ENCODE results near the gene KRT1. TPM values are rescaled to one million over a fixed set of nuclear protein-coding genes. Genes with fewer than 3 reads are reported as not detected.

Gene KRT1
- total RNA-seq, 5 donors from 2014 or later (not counting 1 experiment from before 2014, with no cell fraction given), result 0.19 to 57.7 (median 10.0) TPM

- Histone ChIP-seq H3K27me3 (replicated peaks in 1 of 2; ENCODE audit: control insufficient read depth in 2 of 2, extremely low read depth in 1 of 2, insufficient read depth in 2 of 2, low read length in 1 of 2) (peaks cover 0 to 17% of the 10 kb centered on the region in 2 experiments), H3K4me1 (ENCODE audit: control insufficient read depth in 1 of 2, extremely low read depth in 1 of 2, insufficient read depth in 2 of 2, low read length in 2 of 2) (peaks cover 4 to 30% of the 10 kb centered on the region in 2 experiments), H3K9me3 (no peaks in the 10 kb centered on the region), H3K36me3 (ENCODE audit: control insufficient read depth in 2 of 2, extremely low read depth in 1 of 2, insufficient read depth in 1 of 2, low read length in 1 of 2) (no peaks in the 10 kb centered on the region), H3K27ac (ENCODE audit: low read length) (no peak overlapping the region), H3K4me3 (ENCODE audit: control insufficient read depth in 1 of 2, extremely low read depth in 1 of 2, low read length in 1 of 2) (no peak overlapping the region)
- Mint-ChIP-seq H3K9me3 (no peaks in the 10 kb centered on the region), H3K4me3 (no peak overlapping the region), H3K36me3 (no peaks in the 10 kb centered on the region), H3K27me3 (peaks cover 0 to 6% of the 10 kb centered on the region in 2 donors), H3K27ac (peak overlapping the region in 1 of 2 donors; percentile 29), H3K4me1 (peaks cover 46 to 64% (median 60%) of the 10 kb centered on the region in 3 donors)
- DNase-seq (no peak), ATAC-seq (replicated peaks in 1 of 4) (no peak)
- ChIA-PET CTCF (no interaction called here), POLR2A (no interaction called here)
- WGBS (ENCODE audit: insufficient coverage), result 72% methylated on average over 7 of the region's 8 CpGs
Observed at GRCh38 chr12:52687497-52688385, 7.5 kb upstream of the KRT1 start.

- H3K27me3 Mint-ChIP-seq, result peaks cover 0 to 4% of the 10 kb centered on the region in 2 donors
- Histone ChIP-seq H3K9me3 (no peaks in the 10 kb centered on the region), H3K36me3 (ENCODE audit: control insufficient read depth in 2 of 2, extremely low read depth in 1 of 2, insufficient read depth in 1 of 2, low read length in 1 of 2) (no peaks in the 10 kb centered on the region), H3K27me3 (replicated peaks in 1 of 2; ENCODE audit: control insufficient read depth in 2 of 2, extremely low read depth in 1 of 2, insufficient read depth in 2 of 2, low read length in 1 of 2) (peaks cover 0 to 11% of the 10 kb centered on the region in 2 experiments), H3K4me3 (ENCODE audit: control insufficient read depth in 1 of 2, extremely low read depth in 1 of 2, low read length in 1 of 2) (no peak overlapping the region), H3K4me1 (ENCODE audit: control insufficient read depth in 1 of 2, extremely low read depth in 1 of 2, insufficient read depth in 2 of 2, low read length in 2 of 2) (peaks cover 10 to 28% of the 10 kb centered on the region in 2 experiments), H3K27ac (ENCODE audit: low read length) (no peak overlapping the region)
- peaks cover 46 to 64% (median 60%) of the 10 kb centered on the region in 3 donors for H3K4me1 Mint-ChIP-seq
- CTCF ChIA-PET, result interaction anchor here in 1 of 2 donors (0.5 kb wide), 1 partner anchor 156 kb away, joined by 4 read pairs; no protein-coding TSS in a partner anchor
- 60% methylated on average over 3 of the region's 9 CpGs for WGBS (ENCODE audit: insufficient coverage)
- H3K27ac Mint-ChIP-seq, result no peak overlapping the region
- no peaks in the 10 kb centered on the region for H3K36me3 Mint-ChIP-seq
- POLR2A ChIA-PET, result no interaction called here
- DNase-seq, result no peak
- H3K9me3 Mint-ChIP-seq, result no peaks in the 10 kb centered on the region
- no peak for ATAC-seq (replicated peaks in 1 of 4)
- H3K4me3 Mint-ChIP-seq, result no peak overlapping the region
Observed at GRCh38 chr12:52686756-52687487, 6.7 kb upstream of the KRT1 start.

- Mint-ChIP-seq H3K27me3 (peaks cover 0 to 4% of the 10 kb centered on the region in 2 donors), H3K4me3 (no peak overlapping the region), H3K27ac (no peak overlapping the region), H3K36me3 (no peaks in the 10 kb centered on the region), H3K9me3 (no peaks in the 10 kb centered on the region), H3K4me1 (peaks cover 47 to 64% (median 60%) of the 10 kb centered on the region in 3 donors)
- Histone ChIP-seq H3K36me3 (ENCODE audit: control insufficient read depth in 2 of 2, extremely low read depth in 1 of 2, insufficient read depth in 1 of 2, low read length in 1 of 2) (no peaks in the 10 kb centered on the region), H3K9me3 (no peaks in the 10 kb centered on the region), H3K4me1 (ENCODE audit: control insufficient read depth in 1 of 2, extremely low read depth in 1 of 2, insufficient read depth in 2 of 2, low read length in 2 of 2) (peaks cover 17 to 29% of the 10 kb centered on the region in 2 experiments), H3K27me3 (replicated peaks in 1 of 2; ENCODE audit: control insufficient read depth in 2 of 2, extremely low read depth in 1 of 2, insufficient read depth in 2 of 2, low read length in 1 of 2) (peaks cover 0 to 8% of the 10 kb centered on the region in 2 experiments), H3K27ac (ENCODE audit: low read length) (no peak overlapping the region), H3K4me3 (ENCODE audit: control insufficient read depth in 1 of 2, extremely low read depth in 1 of 2, low read length in 1 of 2) (no peak overlapping the region)
- CTCF ChIA-PET, result no interaction called here
- DNase-seq (no peak), ATAC-seq (replicated peaks in 1 of 4) (no peak)
- WGBS (ENCODE audit: insufficient coverage), result 88% methylated on average over 1 of the region's 3 CpGs
- POLR2A ChIA-PET, result no interaction called here
Observed at GRCh38 chr12:52686063-52686462, 5.9 kb upstream of the KRT1 start.

GRCh38 chr12:52685406-52685890 is 5.2 kb upstream of the KRT1 start:
- Mint-ChIP-seq H3K27ac (no peak overlapping the region), H3K9me3 (no peaks in the 10 kb centered on the region), H3K4me3 (no peak overlapping the region), H3K27me3 (peaks cover 0 to 4% of the 10 kb centered on the region in 2 donors), H3K36me3 (no peaks in the 10 kb centered on the region), H3K4me1 (peaks cover 48 to 64% (median 60%) of the 10 kb centered on the region in 3 donors)
- WGBS (ENCODE audit: insufficient coverage), result 66% methylated on average over 5 of the region's 6 CpGs
- no peak overlapping the region for H3K27ac ChIP-seq (ENCODE audit: low read length)
- H3K27me3 ChIP-seq (replicated peaks in 1 of 2; ENCODE audit: control insufficient read depth in 2 of 2, extremely low read depth in 1 of 2, insufficient read depth in 2 of 2, low read length in 1 of 2), result peaks cover 0 to 8% of the 10 kb centered on the region in 2 experiments
- ChIA-PET POLR2A (interaction anchor here in 1 of 2 donors (0.6 kb wide), 1 partner anchor 475 kb away, joined by 3 read pairs; no protein-coding TSS in a partner anchor), CTCF (interaction anchor here in 1 of 2 donors (0.7 kb wide), 1 partner anchor 110 kb away, joined by 5 read pairs; no protein-coding TSS in a partner anchor)
- no peaks in the 10 kb centered on the region for H3K9me3 ChIP-seq
- ATAC-seq (replicated peaks in 1 of 4) (no peak), DNase-seq (no peak)
- H3K4me3 ChIP-seq (ENCODE audit: control insufficient read depth in 1 of 2, extremely low read depth in 1 of 2, low read length in 1 of 2), result no peak overlapping the region
- peaks cover 22 to 25% of the 10 kb centered on the region in 2 experiments for H3K4me1 ChIP-seq (ENCODE audit: control insufficient read depth in 1 of 2, extremely low read depth in 1 of 2, insufficient read depth in 2 of 2, low read length in 2 of 2)
- H3K36me3 ChIP-seq (ENCODE audit: control insufficient read depth in 2 of 2, extremely low read depth in 1 of 2, insufficient read depth in 1 of 2, low read length in 1 of 2), result no peaks in the 10 kb centered on the region

- CTCF ChIA-PET, result no interaction called here
- H3K4me1 Mint-ChIP-seq, result peaks cover 44 to 66% (median 56%) of the 10 kb centered on the region in 3 donors
Observed at GRCh38 chr12:52684431-52684830, 4.2 kb upstream of the KRT1 start.

More at GRCh38 chr12:52684431-52684830, 4.2 kb upstream of the KRT1 start:
- POLR2A ChIA-PET, result no interaction called here
- peaks cover 22 to 24% of the 10 kb centered on the region in 2 experiments for H3K4me1 ChIP-seq (ENCODE audit: control insufficient read depth in 1 of 2, extremely low read depth in 1 of 2, insufficient read depth in 2 of 2, low read length in 2 of 2)
- no peak overlapping the region for H3K27ac ChIP-seq (ENCODE audit: low read length)
- H3K27me3 Mint-ChIP-seq, result peaks cover 0 to 7% of the 10 kb centered on the region in 2 donors
- no peak overlapping the region for H3K4me3 Mint-ChIP-seq
- ATAC-seq (replicated peaks in 1 of 4) (no peak), DNase-seq (no peak)
- H3K36me3 Mint-ChIP-seq, result no peaks in the 10 kb centered on the region
- H3K9me3 ChIP-seq, result no peaks in the 10 kb centered on the region
- WGBS (ENCODE audit: insufficient coverage), result 78% methylated on average over 2 of the region's 2 CpGs
- H3K27me3 ChIP-seq (replicated peaks in 1 of 2; ENCODE audit: control insufficient read depth in 2 of 2, extremely low read depth in 1 of 2, insufficient read depth in 2 of 2, low read length in 1 of 2), result peaks cover 0 to 11% of the 10 kb centered on the region in 2 experiments
- H3K36me3 ChIP-seq (ENCODE audit: control insufficient read depth in 2 of 2, extremely low read depth in 1 of 2, insufficient read depth in 1 of 2, low read length in 1 of 2), result no peaks in the 10 kb centered on the region
- H3K27ac Mint-ChIP-seq, result no peak overlapping the region
- no peak overlapping the region for H3K4me3 ChIP-seq (ENCODE audit: control insufficient read depth in 1 of 2, extremely low read depth in 1 of 2, low read length in 1 of 2)
- no peaks in the 10 kb centered on the region for H3K9me3 Mint-ChIP-seq

All from T-cell (primary cell).